Measurements from ENCODE around the gene NFATC1. TPM values are rescaled to one million over a fixed set of nuclear protein-coding genes. Genes with fewer than 3 reads are reported as not detected.
A peak's percentile ranks its signal among the peaks of the same experiment; 100 is the strongest.

The NFATC1 gene
- total and polyA plus RNA-seq, 5 experiments from 2014 or later: 12.7 to 51.0 (median 34.9) TPM

DNA sequence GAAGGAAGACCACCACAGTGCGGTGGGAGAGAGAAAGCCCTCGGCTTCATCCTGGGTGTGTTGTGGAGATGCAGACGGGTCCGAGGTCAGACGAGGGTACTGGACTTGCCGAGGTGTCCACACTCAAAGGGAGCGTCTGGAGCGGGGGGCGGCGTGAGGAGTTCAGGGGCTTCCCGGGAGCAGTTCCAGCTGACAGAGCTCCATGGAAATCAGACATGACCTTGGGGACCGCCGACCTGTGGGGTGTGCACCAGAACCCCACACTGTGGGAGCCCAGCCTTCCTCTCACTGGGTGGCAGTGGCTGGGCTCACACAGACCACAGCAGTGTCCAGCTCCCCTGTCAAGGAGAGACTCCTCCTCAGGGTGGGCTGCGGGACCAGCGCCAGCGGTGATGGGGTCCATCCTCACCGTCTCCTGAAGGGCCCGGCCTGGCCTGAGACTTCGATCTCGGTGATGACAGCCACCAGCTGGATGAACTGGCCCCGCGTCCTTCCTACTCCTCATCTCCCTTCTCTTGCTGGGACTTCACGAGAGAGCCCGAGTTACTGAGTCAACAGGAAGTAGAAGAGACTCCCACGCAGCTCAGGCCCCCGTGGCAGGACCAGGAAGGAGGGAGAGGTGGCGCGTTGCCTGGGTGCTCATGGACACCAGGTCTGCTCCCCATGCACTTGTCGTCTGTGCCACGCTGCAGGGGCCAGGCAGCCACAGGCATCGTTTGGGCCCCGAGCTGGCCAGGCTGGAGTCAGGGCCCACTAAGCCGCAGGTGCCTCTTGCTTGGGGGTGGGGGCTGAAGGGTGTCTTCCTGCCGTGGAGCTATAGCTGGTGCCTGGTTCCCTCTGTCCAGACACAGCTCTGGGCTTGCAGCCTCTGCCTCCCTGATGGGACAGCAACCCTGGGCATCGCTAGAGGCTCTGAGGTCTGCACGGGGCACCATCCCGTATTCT, 182.0 kb downstream of the NFATC1 start:
- Mint-ChIP-seq H3K27me3 (no peaks in the 10 kb centered on the region), H3K4me3 (no peak overlapping the region), H3K27ac (peak overlapping the region in 1 of 10 donors; percentile 71), H3K4me1 (peaks cover 4 to 19% (median 12%) of the 10 kb centered on the region in 4 donors), H3K9me3 (peaks cover 0 to 11% (median 8%) of the 10 kb centered on the region in 9 donors), H3K36me3 (peaks cover 0 to 3% (median 0%) of the 10 kb centered on the region in 3 donors)
- DNase-seq (no peak), ATAC-seq (peak; percentile 25 to 37)
- POLR2A ChIA-PET: interaction anchor here (1.2 kb wide), 1 partner anchor 54 kb away, joined by 6 read pairs; no protein-coding TSS in a partner anchor

DNA sequence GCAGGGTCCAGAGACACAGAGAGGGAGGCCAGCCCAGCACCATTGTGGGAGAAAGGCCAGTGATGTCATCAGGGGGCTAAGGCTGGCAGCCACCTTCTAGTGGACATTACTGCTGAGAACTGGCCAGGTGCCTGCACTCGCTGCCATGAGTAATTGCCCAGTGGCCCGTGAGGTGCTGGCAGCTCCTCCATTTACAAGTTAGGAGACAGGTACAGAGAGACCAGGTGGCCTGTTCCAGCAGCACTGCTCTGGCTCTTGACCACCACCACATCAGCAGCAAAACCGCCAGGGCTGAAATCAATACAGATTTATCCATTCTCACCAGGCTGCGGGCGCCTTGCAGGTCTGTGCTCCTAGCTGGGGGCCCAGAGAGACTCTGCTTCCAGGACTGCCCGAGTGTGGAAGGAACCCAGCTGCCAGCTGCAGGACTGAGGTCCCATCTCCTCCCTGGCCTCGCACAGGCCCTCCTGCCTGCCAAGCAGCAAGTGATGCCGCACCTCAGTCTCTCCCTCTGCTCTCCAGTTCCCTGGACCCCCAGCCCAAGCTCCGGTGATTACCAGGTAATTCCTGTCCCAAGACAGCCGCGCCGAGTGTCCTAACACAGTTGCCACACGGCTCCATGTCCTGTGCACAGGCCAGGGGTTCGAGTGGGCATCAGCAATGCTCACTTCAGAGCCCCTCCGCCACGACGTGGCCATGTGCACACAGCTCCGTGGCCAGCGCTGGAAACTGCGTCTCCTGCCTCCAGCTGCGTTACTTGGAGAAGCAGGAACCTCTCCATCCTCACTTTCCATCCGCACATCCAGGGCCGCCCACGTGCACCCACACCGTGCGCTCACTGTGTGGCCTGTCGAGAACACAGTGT, 182.9 kb downstream of the NFATC1 start:
- no peaks in the 10 kb centered on the region for H3K36me3 Mint-ChIP-seq
- POLR2A ChIA-PET: no interaction called here
- peak overlapping the region in 2 of 10 donors; percentile 71 for H3K27ac Mint-ChIP-seq
- H3K27me3 Mint-ChIP-seq: no peaks in the 10 kb centered on the region
- peaks cover 0 to 2% (median 0%) of the 10 kb centered on the region in 9 donors for H3K9me3 Mint-ChIP-seq
- no peak overlapping the region for H3K4me3 Mint-ChIP-seq
- ATAC-seq (no peak), DNase-seq (peak in 1 of 10 donors; percentile 40)
- H3K4me1 Mint-ChIP-seq: peaks cover 4 to 19% (median 13%) of the 10 kb centered on the region in 4 donors
